ENCODE results near the gene PIWIL4.

DNA sequence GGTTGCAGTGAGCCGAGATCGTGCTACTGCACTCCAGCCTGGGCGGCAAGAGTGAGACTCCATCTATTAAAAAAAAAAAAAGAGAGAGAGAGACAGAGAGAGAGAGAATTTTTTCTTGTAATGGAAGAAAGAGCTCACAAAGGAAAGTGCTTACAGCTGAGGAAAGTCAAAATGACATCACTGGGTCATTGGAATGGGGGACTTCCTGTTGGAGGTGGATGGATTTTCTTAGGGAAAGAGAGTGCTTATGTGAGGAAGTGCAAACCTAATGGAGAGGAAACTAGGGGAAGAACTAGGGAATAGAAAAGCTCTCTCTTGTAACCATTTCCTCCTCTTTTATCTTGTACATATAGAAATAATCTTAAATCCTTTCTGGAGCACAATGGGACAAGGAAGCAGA, 6.3 kb upstream of the PIWIL4 start:
- no peak for TF ChIP-seq CTCF (IDR thresholded peaks at IDR 0.05; ENCODE audit: low read length)
- TF ChIP-seq EZH2 (optimal IDR thresholded peaks at IDR 0.05; ENCODE audit: low read depth, low read length) = no peak
- TF ChIP-seq EZH2phosphoT487 (IDR thresholded peaks at IDR 0.05; ENCODE audit: low read length) = no peak

Measured in MM.1S (cell line).